Measurements from ENCODE around the gene KRT40.

KRT40 gene

DNA sequence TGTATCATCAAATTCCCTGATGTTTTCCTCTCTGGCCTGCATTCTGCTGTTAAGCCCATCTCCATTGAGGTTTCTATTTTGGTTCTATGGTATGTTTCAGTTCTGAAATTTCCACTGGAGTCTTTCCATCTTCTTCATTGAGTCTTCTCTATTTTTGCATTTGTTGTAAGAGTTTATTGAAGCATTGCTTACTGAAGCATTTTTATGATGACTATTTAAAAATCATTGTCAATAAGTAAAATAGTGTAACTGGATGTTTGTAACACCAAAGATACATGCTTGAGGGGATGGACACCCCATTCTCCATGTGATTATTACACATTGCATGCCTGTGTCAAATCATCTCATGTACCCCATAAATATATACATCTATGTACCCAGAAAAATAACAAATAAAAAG, 8.6 kb downstream of the KRT40 start:
- Histone ChIP-seq H2AK5ac (ENCODE audit: low read length, severe bottlenecking) (no peak overlapping the region), H4K8ac (ENCODE audit: low read length) (no peak overlapping the region), H3K18ac (ENCODE audit: low read depth in 1 of 2, low read length in 2 of 2) (no peak overlapping the region), H3K4me1 (ENCODE audit: control insufficient read depth, insufficient read depth, low read depth, low read length) (peaks cover 5% of the 10 kb centered on the region), H2BK15ac (ENCODE audit: low read depth, poor library complexity, severe bottlenecking) (no peak overlapping the region), H2BK12ac (ENCODE audit: low read length in 2 of 2) (no peak overlapping the region), H3K23ac (ENCODE audit: low read length in 2 of 2) (no peak overlapping the region), H3K79me1 (replicated peaks; ENCODE audit: low read length, poor library complexity, severe bottlenecking) (no peaks in the 10 kb centered on the region), H2AFZ (ENCODE audit: low read depth, low read length) (no peak overlapping the region), H3K9ac (ENCODE audit: low read length) (no peak overlapping the region), H3K14ac (ENCODE audit: low read length in 2 of 2) (no peak overlapping the region), H4K91ac (ENCODE audit: low read length) (no peak overlapping the region), H3K36me3 (ENCODE audit: control insufficient read depth in 1 of 2, insufficient read depth in 2 of 2, low read depth in 1 of 2, low read length in 2 of 2) (no peaks in the 10 kb centered on the region), H3K4me3 (ENCODE audit: insufficient read depth in 1 of 2, low read depth in 1 of 2, low read length in 2 of 2) (no peak overlapping the region), H2BK5ac (ENCODE audit: low read depth, low read length, poor library complexity, severe bottlenecking) (no peak overlapping the region), H3K4me2 (ENCODE audit: low read length, poor library complexity, severe bottlenecking) (no peak overlapping the region), H3K27ac (ENCODE audit: low read length, poor library complexity, severe bottlenecking) (no peak overlapping the region), H2BK120ac (ENCODE audit: low read depth, low read length) (no peak overlapping the region), H3K9me3 (ENCODE audit: control insufficient read depth, low read length) (no peaks in the 10 kb centered on the region), H3K27me3 (ENCODE audit: control insufficient read depth in 1 of 2, insufficient read depth in 1 of 2, low read length in 2 of 2) (no peaks in the 10 kb centered on the region), H3K4ac (ENCODE audit: low read depth in 1 of 2, low read length in 2 of 2) (no peak overlapping the region)
- DNase-seq, result no peak

DNA sequence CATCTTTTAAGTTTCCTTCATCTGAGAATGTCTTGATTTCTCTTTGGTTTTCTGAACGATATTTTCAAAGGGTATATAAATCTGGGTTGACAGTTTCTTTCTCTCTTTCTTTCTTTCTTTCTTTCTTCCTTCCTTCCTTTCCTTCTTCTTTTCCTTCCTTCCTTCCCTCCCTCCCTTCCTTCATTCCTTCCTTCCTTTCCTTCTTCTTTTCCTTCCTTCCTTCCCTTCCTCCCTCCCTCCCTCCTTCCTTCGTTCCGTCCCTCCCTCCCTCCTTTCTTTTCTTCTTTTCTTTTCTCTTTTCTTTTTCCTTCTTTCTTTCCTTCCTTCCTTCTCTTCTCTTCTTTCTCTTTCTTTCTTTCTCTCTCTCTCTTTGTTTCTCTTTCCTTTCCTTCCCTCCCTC, 9.8 kb downstream of the KRT40 start:
- H3K14ac ChIP-seq (ENCODE audit: low read length in 2 of 2), result no peak overlapping the region
- no peak overlapping the region for H3K23ac ChIP-seq (ENCODE audit: low read length in 2 of 2)
- no peak overlapping the region for H2BK15ac ChIP-seq (ENCODE audit: low read depth, poor library complexity, severe bottlenecking)
- H3K4me1 ChIP-seq (ENCODE audit: control insufficient read depth, insufficient read depth, low read depth, low read length), result peaks cover 3% of the 10 kb centered on the region
- H4K8ac ChIP-seq (ENCODE audit: low read length), result no peak overlapping the region
- no peak overlapping the region for H2BK5ac ChIP-seq (ENCODE audit: low read depth, low read length, poor library complexity, severe bottlenecking)
- no peak for DNase-seq
- H3K36me3 ChIP-seq (ENCODE audit: control insufficient read depth in 1 of 2, insufficient read depth in 2 of 2, low read depth in 1 of 2, low read length in 2 of 2), result no peaks in the 10 kb centered on the region
- no peak overlapping the region for H3K4me2 ChIP-seq (ENCODE audit: low read length, poor library complexity, severe bottlenecking)
- H3K27me3 ChIP-seq (ENCODE audit: control insufficient read depth in 1 of 2, insufficient read depth in 1 of 2, low read length in 2 of 2), result no peaks in the 10 kb centered on the region
- no peak overlapping the region for H3K4me3 ChIP-seq (ENCODE audit: insufficient read depth in 1 of 2, low read depth in 1 of 2, low read length in 2 of 2)
- no peak overlapping the region for H2BK12ac ChIP-seq (ENCODE audit: low read length in 2 of 2)
- H2AFZ ChIP-seq (ENCODE audit: low read depth, low read length), result no peak overlapping the region
- no peak overlapping the region for H3K18ac ChIP-seq (ENCODE audit: low read depth in 1 of 2, low read length in 2 of 2)
- no peaks in the 10 kb centered on the region for H3K9me3 ChIP-seq (ENCODE audit: control insufficient read depth, low read length)
- H3K27ac ChIP-seq (ENCODE audit: low read length, poor library complexity, severe bottlenecking), result no peak overlapping the region
- H4K91ac ChIP-seq (ENCODE audit: low read length), result no peak overlapping the region
- no peak overlapping the region for H2AK5ac ChIP-seq (ENCODE audit: low read length, severe bottlenecking)
- H3K4ac ChIP-seq (ENCODE audit: low read depth in 1 of 2, low read length in 2 of 2), result no peak overlapping the region
- no peak overlapping the region for H2BK120ac ChIP-seq (ENCODE audit: low read depth, low read length)
- no peaks in the 10 kb centered on the region for H3K79me1 ChIP-seq (replicated peaks; ENCODE audit: low read length, poor library complexity, severe bottlenecking)
- 94% methylated on average over 3 of the region's 3 CpGs for WGBS
- H3K9ac ChIP-seq (ENCODE audit: low read length), result no peak overlapping the region

DNA sequence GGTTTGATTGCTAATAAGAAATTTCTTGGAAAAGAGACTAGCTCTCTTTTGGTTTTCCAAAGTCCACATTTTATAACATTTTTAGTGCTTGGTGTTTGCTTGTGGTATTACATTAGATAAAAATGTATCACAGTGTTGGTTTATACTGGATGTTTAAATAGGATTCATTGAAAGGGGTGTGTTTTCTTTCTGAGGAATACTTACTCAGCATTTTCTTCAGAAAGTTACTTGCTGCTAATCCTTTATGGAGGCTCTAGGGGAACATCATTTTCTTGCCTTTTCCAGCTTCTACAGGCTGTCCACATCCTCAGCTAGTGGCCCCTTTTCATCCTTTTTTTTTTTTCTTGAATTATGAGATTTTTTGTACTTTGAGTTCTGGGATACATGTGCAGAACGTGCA, 16.5 kb downstream of the KRT40 start:
- Histone ChIP-seq H4K91ac (ENCODE audit: low read length) (no peak overlapping the region), H3K14ac (ENCODE audit: low read length in 2 of 2) (no peak overlapping the region), H3K4me2 (ENCODE audit: low read length, poor library complexity, severe bottlenecking) (no peak overlapping the region)

DNA sequence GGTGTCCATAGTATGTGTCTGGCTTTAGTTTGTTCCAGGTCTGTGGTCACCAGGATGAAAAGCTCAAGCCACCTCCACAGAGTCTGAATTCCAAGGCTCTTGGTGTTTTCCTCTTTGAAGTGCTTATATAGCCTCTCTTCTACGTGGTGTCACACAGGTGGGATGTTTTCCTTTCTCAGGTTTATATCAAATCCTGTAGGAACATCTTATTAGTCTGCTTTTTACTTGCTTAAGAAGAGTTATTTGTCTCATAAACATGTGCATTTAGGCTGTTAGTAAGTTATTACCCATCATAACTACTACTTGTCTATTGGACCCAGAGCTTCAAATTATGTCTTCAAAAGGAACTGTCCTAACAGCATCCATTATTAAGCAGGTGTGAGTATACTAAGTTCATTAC, 17.3 kb downstream of the KRT40 start, which contains the start of gene KRT39:
TSS of gene KRT39 (minus strand) at position 101 of the 400 bp plus-strand sequence. CDS start at position 9, 92 bp downstream.
- no peak within 1 kb of the TSS for H4K8ac ChIP-seq (ENCODE audit: low read length)
- H3K14ac ChIP-seq (ENCODE audit: low read length in 2 of 2), result no peak within 1 kb of the TSS
- H3K4me3 ChIP-seq (ENCODE audit: insufficient read depth in 1 of 2, low read depth in 1 of 2, low read length in 2 of 2), result no peak within 1 kb of the TSS
- H3K4me1 ChIP-seq (ENCODE audit: control insufficient read depth, insufficient read depth, low read depth, low read length), result peaks cover 2% of the 10 kb centered on the region
- H3K4me2 ChIP-seq (ENCODE audit: low read length, poor library complexity, severe bottlenecking), result no peak within 1 kb of the TSS
- H3K9ac ChIP-seq (ENCODE audit: low read length), result no peak within 1 kb of the TSS
- H3K9me3 ChIP-seq (ENCODE audit: control insufficient read depth, low read length), result no peaks in the 10 kb centered on the region
- no peak for DNase-seq
- H2BK5ac ChIP-seq (ENCODE audit: low read depth, low read length, poor library complexity, severe bottlenecking), result no peak within 1 kb of the TSS
- no peak within 1 kb of the TSS for H3K23ac ChIP-seq (ENCODE audit: low read length in 2 of 2)
- H2BK12ac ChIP-seq (ENCODE audit: low read length in 2 of 2), result no peak within 1 kb of the TSS
- no peak within 1 kb of the TSS for H2AFZ ChIP-seq (ENCODE audit: low read depth, low read length)
- no peaks in the 10 kb centered on the region for H3K36me3 ChIP-seq (ENCODE audit: control insufficient read depth in 1 of 2, insufficient read depth in 2 of 2, low read depth in 1 of 2, low read length in 2 of 2)
- no peak within 1 kb of the TSS for H3K18ac ChIP-seq (ENCODE audit: low read depth in 1 of 2, low read length in 2 of 2)
- no peak within 1 kb of the TSS for H3K27ac ChIP-seq (ENCODE audit: low read length, poor library complexity, severe bottlenecking)
- H2BK120ac ChIP-seq (ENCODE audit: low read depth, low read length), result no peak within 1 kb of the TSS
- H3K27me3 ChIP-seq (ENCODE audit: control insufficient read depth in 1 of 2, insufficient read depth in 1 of 2, low read length in 2 of 2), result no peaks in the 10 kb centered on the region
- H2AK5ac ChIP-seq (ENCODE audit: low read length, severe bottlenecking), result no peak within 1 kb of the TSS
- no peak within 1 kb of the TSS for H4K91ac ChIP-seq (ENCODE audit: low read length)
- no peak within 1 kb of the TSS for H3K4ac ChIP-seq (ENCODE audit: low read depth in 1 of 2, low read length in 2 of 2)
- no peak within 1 kb of the TSS for H2BK15ac ChIP-seq (ENCODE audit: low read depth, poor library complexity, severe bottlenecking)
- H3K79me1 ChIP-seq (replicated peaks; ENCODE audit: low read length, poor library complexity, severe bottlenecking), result no peaks in the 10 kb centered on the region
- WGBS, result no CpG with 5 or more reads among the region's 1 CpG

More for the DNA sequence above, 16.5 kb downstream of the KRT40 start:
- H3K4me3 ChIP-seq (ENCODE audit: insufficient read depth in 1 of 2, low read depth in 1 of 2, low read length in 2 of 2), result no peak overlapping the region
- WGBS, result no CpG with 5 or more reads among the region's 1 CpG
- H2BK120ac ChIP-seq (ENCODE audit: low read depth, low read length), result no peak overlapping the region
- H2AFZ ChIP-seq (ENCODE audit: low read depth, low read length), result no peak overlapping the region
- DNase-seq, result no peak
- no peak overlapping the region for H3K4ac ChIP-seq (ENCODE audit: low read depth in 1 of 2, low read length in 2 of 2)
- H4K8ac ChIP-seq (ENCODE audit: low read length), result no peak overlapping the region
- H2BK5ac ChIP-seq (ENCODE audit: low read depth, low read length, poor library complexity, severe bottlenecking), result no peak overlapping the region
- H3K9ac ChIP-seq (ENCODE audit: low read length), result no peak overlapping the region
- no peak overlapping the region for H3K18ac ChIP-seq (ENCODE audit: low read depth in 1 of 2, low read length in 2 of 2)
- H3K23ac ChIP-seq (ENCODE audit: low read length in 2 of 2), result no peak overlapping the region
- H3K36me3 ChIP-seq (ENCODE audit: control insufficient read depth in 1 of 2, insufficient read depth in 2 of 2, low read depth in 1 of 2, low read length in 2 of 2), result no peaks in the 10 kb centered on the region
- H2BK12ac ChIP-seq (ENCODE audit: low read length in 2 of 2), result no peak overlapping the region
- no peak overlapping the region for H2BK15ac ChIP-seq (ENCODE audit: low read depth, poor library complexity, severe bottlenecking)
- no peaks in the 10 kb centered on the region for H3K79me1 ChIP-seq (replicated peaks; ENCODE audit: low read length, poor library complexity, severe bottlenecking)
- no peaks in the 10 kb centered on the region for H3K4me1 ChIP-seq (ENCODE audit: control insufficient read depth, insufficient read depth, low read depth, low read length)
- no peak overlapping the region for H3K27ac ChIP-seq (ENCODE audit: low read length, poor library complexity, severe bottlenecking)
- no peak overlapping the region for H2AK5ac ChIP-seq (ENCODE audit: low read length, severe bottlenecking)
- H3K9me3 ChIP-seq (ENCODE audit: control insufficient read depth, low read length), result no peaks in the 10 kb centered on the region
- no peaks in the 10 kb centered on the region for H3K27me3 ChIP-seq (ENCODE audit: control insufficient read depth in 1 of 2, insufficient read depth in 1 of 2, low read length in 2 of 2)
